C4-2B (cell line): ENCODE data around the gene HSPA13.

Experiments used
- H3K27ac ChIP-seq: fragments of 450-650 bp; 2 replicates; pipeline ENCODE4 v1.5.1; 2017
- ZFX ChIP-seq: fragments of 450-650 bp; IDR thresholded peaks from 2 replicates; pipeline ENCODE4 v1.6.1; 2017
- TF ChIP-seq, protein P1 (sequence below): fragments of 450-650 bp; conservative IDR thresholded peaks from 2 replicates; pipeline ENCODE4 v1.5.1; 2017; ENCODE audit warnings: mild to moderate bottlenecking

Gene HSPA13, protein sequence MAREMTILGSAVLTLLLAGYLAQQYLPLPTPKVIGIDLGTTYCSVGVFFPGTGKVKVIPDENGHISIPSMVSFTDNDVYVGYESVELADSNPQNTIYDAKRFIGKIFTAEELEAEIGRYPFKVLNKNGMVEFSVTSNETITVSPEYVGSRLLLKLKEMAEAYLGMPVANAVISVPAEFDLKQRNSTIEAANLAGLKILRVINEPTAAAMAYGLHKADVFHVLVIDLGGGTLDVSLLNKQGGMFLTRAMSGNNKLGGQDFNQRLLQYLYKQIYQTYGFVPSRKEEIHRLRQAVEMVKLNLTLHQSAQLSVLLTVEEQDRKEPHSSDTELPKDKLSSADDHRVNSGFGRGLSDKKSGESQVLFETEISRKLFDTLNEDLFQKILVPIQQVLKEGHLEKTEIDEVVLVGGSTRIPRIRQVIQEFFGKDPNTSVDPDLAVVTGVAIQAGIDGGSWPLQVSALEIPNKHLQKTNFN

DNA sequence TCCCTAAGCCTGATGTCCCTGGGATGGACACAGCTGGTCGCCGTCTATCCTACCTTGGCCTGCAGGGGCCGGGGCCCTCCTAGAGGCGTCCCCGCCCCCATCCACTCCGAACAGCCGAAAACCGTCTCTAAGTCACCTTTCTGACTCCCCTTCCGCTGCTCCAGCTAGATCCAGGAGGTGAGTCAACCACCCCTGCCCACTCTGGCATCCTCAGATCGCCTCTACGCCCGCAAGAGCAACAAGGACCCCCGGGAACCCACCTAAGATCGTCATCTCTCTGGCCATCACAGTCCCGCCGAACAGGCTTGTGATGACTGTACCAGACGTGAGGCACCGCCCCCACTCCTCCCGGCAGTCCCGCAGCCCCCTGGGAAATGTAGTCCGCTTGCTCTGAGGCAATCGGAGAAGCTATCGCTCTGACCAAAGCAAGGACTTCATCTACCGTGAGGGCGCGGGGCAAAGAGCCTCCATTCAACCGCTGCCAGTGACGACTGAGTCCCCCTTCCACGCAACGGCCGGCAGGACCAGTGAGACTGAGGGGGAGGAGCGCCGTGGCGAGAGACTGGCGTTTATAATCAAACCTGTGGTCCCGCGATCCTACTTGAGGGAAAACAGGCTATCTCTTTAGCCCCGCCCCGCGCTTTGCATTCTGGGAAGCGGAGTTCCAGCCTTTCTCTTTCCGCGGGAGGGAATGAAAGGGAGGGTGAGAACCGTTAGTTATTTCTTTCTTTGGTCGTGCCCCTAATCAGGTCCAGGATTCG lies at the start of gene HSPA13:
Gene HSPA13 (minus strand): TSS at position 312 of the 761 bp plus-strand sequence. CDS start 27 bp downstream, at position 285.
- TF ChIP-seq, protein P1, sequence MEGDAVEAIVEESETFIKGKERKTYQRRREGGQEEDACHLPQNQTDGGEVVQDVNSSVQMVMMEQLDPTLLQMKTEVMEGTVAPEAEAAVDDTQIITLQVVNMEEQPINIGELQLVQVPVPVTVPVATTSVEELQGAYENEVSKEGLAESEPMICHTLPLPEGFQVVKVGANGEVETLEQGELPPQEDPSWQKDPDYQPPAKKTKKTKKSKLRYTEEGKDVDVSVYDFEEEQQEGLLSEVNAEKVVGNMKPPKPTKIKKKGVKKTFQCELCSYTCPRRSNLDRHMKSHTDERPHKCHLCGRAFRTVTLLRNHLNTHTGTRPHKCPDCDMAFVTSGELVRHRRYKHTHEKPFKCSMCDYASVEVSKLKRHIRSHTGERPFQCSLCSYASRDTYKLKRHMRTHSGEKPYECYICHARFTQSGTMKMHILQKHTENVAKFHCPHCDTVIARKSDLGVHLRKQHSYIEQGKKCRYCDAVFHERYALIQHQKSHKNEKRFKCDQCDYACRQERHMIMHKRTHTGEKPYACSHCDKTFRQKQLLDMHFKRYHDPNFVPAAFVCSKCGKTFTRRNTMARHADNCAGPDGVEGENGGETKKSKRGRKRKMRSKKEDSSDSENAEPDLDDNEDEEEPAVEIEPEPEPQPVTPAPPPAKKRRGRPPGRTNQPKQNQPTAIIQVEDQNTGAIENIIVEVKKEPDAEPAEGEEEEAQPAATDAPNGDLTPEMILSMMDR = no peak
- no peak for TF ChIP-seq ZFX
- peak within 1 kb of the TSS; percentile 78 for H3K27ac ChIP-seq

DNA sequence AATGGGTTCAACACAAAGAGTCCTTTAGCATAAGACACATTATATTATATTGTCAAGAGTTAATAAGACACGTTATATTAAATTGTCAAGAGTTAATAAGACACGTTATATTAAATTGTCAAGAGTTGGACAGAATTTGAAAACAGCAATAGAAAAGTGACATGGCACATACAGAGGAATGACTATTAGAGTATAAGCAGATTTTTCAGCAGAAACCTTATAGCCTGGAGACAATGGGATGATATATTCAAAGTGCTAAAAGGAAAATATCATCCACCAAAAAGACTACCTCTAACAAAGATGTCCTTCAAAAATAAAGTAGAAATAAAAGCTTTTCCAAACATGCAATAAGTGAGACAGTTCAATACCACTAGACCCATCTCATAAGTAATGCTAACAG lies 36.0 kb upstream of the HSPA13 start:
- TF ChIP-seq, protein P1 = no peak
- no peak for TF ChIP-seq ZFX
- H3K27ac ChIP-seq = no peak overlapping the region

DNA sequence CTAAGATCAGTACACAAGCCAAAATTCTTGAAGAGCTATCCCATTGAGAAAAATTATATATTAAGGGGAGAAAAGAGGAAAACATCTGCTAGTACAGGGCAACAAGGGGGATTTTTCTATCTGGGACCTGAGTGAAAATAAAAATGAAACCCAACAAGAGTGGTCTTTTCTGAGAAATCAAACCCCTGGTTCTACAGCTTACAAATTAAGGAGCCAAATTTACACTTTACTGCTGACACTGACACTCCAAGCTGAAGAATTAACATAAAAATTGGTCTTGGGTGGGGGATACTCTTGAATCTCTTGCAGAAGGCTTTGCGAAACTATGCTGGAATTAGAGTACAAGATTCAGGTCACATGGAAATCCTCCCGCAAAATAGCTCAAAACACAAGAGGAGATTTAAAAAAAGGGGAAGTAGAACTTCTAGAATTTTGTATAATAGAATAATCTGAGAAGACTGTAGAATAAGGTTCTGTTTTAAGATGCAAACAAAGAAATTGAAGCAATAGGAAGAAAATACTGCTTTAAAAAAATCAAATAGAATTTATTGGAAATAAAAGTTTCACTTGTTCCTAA lies 32.1 kb upstream of the HSPA13 start:
- H3K27ac ChIP-seq = no peak overlapping the region
- TF ChIP-seq, protein P1 = no peak
- TF ChIP-seq ZFX = no peak

GRCh38 chr21:14405962-14406361 lies 23.0 kb upstream of the HSPA13 start:
- H3K27ac ChIP-seq = no peak overlapping the region
- TF ChIP-seq, protein P1 = no peak
- no peak for TF ChIP-seq ZFX

GRCh38 chr21:14405225-14405624 lies 22.3 kb upstream of the HSPA13 start:
- TF ChIP-seq, protein P1 = no peak
- TF ChIP-seq ZFX = no peak
- no peak overlapping the region for H3K27ac ChIP-seq

- TF ChIP-seq, protein P1 = peak; percentile 77
- no peak for TF ChIP-seq ZFX
- no peak overlapping the region for H3K27ac ChIP-seq
Observed at GRCh38 chr21:14403681-14404318, 20.9 kb upstream of the HSPA13 start.
